WI38 (cell line): ENCODE measurements around the gene INA.

Experiments
- H3K4me3 ChIP-seq: 2 replicates; pipeline ENCODE4 v1.5.1; 2011; ENCODE audit warnings: low read depth, mild to moderate bottlenecking, control low read depth, low read length
- CTCF ChIP-seq: IDR thresholded peaks from 2 replicates; pipeline ENCODE4 v1.5.1; 2012; ENCODE audit warnings: low read depth, mild to moderate bottlenecking, control low read depth, low read length

Gene INA

GRCh38 chr10:103316087-103316486 lies 39.1 kb downstream of the INA start:
- no peak for TF ChIP-seq CTCF
- H3K4me3 ChIP-seq: no peak overlapping the region

- H3K4me3 ChIP-seq: no peak overlapping the region
- no peak for TF ChIP-seq CTCF
Observed at GRCh38 chr10:103327906-103328305, 51.0 kb downstream of the INA start.

- TF ChIP-seq CTCF: no peak
- H3K4me3 ChIP-seq: no peak overlapping the region
Observed at GRCh38 chr10:103333934-103334520, 57.1 kb downstream of the INA start.

- TF ChIP-seq CTCF: no peak
- no peak overlapping the region for H3K4me3 ChIP-seq
Observed at GRCh38 chr10:103334567-103334966, 57.6 kb downstream of the INA start.

- no peak for TF ChIP-seq CTCF
- H3K4me3 ChIP-seq: no peak overlapping the region
Observed at GRCh38 chr10:103336370-103336769, 59.4 kb downstream of the INA start.
